GM19023 (cell line): ENCODE data around the gene LMO7.
"Not testable (repeated sequence)": the region's sequence is repeated elsewhere in the genome, so short reads cannot be mapped to it uniquely, and the experiment has no call there.

Source experiments
- ATAC-seq: cut with Tn5 transposase; IDR thresholded peaks from one replicate; pipeline ENCODE4 v1.9.1; 2021; ENCODE audit warnings: mild to moderate bottlenecking, moderate library complexity; ENCODE audit not compliant: unreplicated experiment

Gene LMO7

DNA sequence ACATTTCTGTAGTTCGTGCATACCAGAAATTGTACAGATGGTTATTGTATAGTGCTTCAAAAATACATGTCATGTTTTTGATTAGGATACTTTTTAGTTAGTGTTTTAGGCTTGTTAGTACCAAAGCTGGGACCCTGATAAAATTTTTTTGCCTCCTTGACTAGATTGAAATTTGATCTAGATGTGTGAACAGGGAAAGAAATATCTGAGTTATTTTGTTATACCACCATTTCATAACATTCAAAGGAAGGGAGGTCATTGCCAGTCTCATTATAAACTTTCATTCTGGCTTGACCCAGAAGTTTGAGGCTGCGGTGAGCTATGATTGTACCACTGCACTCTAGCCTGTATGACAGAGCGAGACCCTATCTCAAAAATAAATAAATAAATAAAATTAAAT, 9.0 kb downstream of the LMO7 start:
- ATAC-seq = no peak

DNA sequence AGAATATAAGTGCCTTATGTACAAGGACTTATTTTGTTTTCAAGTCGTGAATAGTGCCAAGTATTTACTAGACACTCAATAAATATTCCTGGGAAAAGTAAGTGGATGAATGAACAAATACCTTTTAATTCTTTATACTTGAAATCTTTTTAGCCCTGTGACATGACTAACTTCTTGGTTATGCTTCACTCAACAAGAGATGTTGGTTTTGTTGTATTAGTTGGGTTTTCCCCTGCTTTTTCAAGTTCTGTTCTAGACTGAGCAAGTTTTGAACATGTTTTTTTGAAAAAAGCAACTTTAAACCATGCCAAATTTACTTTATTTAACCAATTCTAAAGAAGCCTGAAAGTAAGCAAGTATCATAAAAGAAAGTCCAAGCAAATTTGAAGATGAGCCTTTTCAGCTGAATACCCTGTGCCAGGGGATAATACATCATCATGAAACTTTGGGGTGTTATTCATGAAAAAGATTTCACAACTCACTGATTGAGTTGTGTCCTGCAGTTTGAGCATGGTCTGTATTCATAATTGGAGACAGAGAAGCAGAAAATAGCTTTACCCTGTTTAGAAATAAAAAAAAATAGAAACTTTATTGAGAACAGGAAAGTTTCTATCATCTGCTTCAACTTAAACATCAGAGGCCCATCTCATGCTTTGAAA, 11.1 kb downstream of the LMO7 start:
- ATAC-seq = peak; percentile 88

DNA sequence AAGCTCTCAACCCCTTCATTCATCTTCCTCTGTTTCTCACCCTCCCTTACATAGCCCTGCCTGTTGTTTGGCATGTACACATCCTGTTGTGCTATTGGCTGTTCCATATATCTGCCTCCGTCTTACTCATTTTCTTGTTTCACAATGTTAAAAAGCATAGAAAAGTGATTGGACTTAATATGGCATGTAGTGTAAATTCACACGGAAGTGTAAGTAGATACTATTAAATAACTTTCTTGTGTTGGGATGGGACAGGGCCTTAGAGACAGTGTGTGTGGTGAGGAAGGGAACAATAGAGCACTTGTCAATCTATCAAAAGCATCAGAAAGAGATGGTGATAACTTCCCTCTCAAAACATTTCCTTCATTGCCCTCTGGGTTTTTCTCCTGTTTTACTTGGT, 12.3 kb downstream of the LMO7 start:
- no peak for ATAC-seq

DNA sequence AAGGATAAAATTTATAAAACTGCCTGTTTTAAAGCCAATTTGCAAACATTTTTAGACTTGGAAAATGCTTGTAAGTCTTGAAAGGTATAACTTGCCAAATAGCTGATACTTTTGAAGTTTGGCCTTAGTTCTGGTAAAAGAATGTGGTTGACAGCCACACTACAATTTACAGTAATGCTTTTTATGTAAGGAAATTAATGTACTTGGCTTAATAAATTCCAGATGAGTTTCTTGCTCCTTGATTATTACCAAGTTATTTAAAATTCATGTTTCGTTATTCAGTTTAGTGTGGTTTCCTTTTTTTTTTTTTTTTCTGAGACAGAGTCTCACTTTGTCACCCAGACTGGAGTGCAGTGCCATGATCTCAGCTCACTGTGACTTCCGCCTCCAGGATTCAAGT, 14.9 kb downstream of the LMO7 start:
- no peak for ATAC-seq

DNA sequence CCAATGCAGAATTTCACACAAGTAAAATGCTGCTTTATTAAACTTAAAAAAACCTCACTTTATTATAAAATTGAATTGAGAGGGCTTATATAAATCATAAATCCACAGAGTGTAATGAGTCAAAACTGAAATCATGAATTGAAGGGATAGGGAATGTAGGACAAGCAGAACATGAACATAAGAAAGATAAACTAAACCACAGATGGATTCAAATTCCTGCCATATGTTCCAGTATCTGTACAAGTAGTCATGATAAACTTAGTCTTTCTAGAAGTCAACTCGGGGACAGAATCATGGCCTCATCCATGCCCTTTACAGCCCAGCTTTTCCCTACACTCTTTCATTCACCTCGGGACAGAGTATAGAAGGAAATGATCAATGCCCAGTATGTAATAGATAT, 16.6 kb downstream of the LMO7 start:
- ATAC-seq = no peak

DNA sequence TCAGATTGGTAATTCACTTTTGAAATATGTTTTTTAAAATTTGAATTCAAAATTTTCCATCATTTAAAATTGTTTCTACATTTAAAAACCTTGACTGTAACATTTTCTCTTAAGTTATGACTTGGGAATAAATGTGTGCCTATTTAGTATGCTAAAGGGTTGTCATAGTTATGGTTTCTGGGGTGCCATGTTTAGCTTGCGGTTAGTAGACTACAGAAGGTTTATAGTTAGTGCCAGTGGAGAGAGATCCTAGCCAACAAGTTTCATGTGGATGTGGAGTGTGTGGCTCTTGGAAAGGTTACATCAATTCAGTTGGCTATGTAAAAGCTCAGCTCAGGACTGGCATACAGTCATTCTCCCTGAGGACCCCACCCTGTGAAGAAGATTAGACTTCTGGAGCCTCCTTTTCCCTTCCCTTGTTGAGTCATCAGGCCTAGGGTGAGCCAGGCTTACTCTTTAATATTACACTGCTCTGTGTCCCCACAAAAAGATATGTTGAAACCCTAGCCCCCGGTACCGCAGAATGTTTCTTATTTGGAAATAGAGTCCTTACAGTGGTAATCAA, 20.4 kb downstream of the LMO7 start:
- no peak for ATAC-seq

DNA sequence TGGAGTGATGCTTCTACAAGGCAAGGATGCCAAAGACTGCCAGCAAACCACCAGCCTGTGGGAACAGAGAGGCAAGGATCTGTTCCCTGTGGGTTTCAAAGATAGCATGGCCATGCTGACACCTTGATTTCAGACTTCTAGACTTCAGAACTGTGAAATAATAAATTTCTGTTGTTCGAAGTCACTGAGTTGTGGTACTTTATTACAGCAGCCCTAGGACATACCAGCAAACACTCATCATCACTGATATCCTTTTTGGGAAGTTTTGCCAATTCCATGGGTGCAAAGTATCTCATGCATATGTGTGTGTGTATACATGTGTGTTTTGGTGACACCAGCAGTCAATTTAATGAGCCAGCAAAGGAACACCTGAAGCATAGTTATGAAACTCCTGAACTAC, 21.0 kb downstream of the LMO7 start:
- no peak for ATAC-seq

DNA sequence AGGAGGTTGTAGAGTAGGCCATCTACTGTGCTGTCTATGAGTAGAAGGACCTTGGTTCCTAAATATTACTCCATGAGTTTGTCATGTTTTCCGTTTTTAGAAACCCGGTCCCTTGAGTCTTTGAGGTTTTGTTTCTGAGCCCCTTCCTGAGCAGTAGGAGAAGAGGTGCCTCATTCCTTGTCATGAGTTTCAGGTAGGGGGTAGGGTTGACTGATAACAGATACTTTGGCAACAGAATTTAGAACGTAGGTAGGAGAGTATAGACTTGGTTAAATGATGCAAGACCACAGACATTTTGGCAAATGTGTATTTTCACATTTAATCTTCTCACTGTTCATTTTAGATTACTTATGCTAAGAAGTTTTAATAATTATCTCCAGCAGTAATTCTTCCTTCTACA, 24.6 kb downstream of the LMO7 start:
- no peak for ATAC-seq

DNA sequence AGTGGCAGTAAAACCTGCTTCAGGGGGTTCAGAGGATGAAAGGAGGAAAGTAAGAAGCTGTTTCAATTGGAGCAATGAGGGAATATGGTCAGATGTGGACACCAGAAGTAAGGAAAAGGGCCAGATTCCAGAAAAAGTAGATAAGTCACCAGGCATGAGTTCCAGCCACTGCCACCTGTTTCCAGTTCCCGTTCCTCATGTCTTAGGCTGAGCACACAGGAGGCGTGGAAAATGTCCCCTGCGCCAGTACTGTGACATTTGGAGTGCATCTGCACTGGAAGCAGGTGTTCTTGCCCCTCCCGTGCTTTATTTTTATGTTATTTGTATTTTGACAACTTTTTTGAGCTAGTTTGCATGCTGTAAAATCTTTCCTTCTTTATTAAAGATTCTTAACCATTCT, 25.3 kb downstream of the LMO7 start:
- no peak for ATAC-seq

DNA sequence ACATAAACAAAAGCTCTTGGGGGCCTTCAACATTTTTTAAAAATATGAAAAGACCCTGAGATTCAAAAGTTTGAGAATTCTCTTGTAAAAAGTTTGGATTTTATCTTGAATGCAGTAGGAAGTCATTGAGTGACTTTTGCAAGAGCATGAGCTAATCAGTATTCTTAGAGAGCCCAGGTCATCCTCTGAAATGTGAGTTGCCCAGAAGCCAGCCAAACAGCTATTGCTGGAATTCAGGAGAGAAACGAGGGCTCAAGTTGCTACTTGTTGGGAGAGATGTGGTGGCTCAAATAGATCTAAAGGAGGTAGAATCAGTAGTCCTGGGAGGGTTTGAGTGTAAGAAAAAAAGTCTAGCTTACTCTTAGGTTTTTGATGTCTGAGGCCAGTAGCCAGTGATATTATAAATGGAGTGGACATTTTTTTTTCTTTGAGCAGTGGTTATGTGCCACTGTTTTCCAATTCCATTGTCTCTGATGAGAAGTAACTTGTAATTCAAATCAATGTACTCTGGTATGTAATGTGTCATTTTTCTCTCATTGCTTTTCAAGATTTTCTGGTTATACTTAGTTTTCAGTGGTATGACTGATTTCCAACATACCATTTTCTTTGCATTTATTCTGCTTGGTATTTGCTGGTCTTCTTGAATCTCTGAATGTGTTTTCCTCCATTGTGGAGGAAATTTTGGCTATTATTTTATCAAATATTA, 30.7 kb downstream of the LMO7 start:
- ATAC-seq = no peak

DNA sequence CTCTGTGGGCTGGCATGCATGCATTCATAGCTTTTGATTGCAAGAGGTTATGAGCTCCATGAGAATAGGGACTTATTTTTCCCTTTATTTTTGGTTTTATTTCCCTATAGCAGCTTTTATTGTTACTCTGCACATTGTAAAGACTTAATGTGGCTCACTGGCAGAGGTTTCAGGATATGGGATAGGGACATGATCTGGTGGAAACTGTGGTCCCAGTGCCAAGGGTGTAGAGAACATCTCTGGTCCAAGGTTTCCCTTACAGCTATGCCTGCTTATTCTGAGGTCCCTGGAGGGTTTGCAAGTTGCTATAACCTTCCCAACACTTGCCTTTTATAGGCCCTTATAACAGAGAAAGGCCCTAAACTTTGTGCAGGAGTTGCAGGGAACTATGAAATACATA, 33.6 kb downstream of the LMO7 start:
- ATAC-seq = no peak

DNA sequence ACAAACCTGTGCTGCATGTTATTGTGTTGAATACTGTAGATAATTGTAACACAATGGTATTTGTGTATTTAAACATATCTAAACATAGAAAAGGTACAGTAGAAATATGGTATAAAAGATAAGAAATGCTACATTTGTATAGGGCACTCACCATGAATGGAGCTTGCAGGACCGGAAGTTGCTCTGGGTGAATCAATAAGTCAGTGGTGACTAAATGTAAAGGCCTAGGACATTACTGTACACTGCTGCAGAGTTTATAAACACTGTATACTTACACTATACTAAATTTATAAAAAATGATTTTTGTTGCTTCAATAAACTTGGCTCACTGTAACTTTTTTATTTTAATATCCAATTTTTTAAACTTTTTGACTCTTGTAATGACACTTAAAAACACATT, 34.4 kb downstream of the LMO7 start:
- no peak for ATAC-seq

DNA sequence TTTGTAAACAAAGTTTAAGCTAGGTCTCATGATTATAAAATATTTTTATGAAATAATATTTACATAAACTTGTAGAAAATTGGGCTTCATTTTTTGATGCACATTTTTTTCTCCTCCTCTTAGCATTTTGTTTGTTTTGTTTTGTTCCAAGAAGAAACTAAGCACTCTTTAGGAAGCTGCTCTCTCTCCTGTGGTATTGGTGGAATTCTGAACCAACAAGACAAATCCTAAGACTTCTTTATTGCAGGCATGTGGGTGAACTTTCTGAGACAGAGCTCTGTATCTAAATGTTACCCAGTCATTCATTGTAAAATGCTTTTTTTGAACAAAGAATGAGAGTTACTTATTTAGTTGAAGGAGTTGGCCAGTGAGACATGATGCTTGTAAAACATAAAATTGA, 39.3 kb downstream of the LMO7 start:
- ATAC-seq = no peak

DNA sequence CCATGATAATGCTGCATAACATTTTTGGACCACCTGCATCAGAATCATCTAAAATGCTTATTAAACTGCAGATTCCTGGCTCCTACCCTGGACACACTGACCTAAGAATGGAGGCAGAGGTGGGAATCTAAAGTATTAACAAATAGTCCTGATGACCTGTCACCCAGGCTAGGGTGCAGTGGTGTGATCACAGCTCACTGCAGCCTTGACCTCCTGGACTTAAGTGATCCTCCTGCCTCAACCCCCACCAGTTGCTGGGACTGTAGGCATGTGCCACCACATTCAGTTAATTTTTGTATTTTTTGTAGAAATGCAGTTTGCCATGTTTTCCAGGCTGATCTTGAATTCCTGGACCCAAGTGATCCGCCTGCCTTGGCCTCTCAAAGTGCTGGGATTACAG, 43.3 kb downstream of the LMO7 start:
- ATAC-seq = no peak

DNA sequence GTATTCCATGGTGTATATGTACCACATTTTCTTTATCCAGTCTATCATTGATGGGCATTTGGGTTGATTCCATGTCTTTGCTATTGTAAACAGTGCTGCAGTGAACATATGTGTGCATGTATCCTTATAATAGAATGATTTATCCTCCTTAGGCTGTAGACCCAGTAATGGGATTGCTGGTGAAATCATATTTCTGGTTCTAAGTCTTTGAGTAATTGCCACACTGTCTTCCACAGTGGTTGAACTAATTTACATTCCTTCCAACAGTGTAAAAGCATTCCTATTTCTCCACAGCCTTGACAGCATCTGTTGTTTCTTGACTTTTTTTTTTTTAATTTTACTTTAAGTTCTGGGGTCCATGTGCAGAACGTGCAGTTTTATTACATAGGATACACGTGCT, 44.1 kb downstream of the LMO7 start:
- ATAC-seq = not testable (repeated sequence)

DNA sequence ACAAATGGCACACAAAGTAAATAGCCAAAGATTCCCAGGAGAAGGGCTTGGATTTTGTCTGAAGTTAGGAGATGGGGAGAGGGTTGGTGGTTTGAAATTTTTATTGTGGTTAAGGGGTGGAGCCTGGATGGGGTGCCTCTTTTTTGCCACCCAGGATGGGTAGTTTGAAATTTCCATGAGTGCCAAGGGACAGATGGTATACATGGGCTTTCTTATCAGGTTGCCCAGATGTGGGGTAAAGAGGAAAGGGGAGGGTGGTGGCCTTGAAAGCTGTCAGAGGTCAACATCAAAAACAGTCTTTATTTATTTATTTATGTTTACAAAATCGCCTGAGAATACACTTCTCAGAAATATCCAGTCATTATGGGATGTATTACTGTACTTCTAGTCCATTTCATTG, 46.2 kb downstream of the LMO7 start:
- no peak for ATAC-seq

DNA sequence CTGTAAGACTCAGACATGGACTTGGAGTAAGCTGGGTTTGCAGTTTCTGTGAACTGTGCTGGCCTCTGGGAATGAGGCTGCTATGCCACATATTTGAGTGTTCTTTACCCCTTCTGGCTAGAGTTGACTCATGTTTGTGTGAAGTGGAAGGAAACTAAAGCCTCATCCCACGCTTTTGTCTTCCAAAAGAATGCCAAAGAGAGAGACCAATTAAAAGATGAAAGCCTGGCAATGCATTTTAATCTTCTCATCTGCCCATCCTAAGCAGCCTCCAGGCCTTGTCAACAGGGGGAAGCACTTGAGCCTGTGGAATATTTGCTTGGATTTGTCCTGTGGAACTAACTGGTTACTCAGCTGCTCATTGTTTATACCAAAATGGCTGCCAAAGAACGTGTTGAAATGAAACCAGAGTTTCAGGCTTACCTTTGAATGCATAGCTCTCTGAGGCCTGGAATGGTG, 49.1 kb downstream of the LMO7 start:
- ATAC-seq = no peak

DNA sequence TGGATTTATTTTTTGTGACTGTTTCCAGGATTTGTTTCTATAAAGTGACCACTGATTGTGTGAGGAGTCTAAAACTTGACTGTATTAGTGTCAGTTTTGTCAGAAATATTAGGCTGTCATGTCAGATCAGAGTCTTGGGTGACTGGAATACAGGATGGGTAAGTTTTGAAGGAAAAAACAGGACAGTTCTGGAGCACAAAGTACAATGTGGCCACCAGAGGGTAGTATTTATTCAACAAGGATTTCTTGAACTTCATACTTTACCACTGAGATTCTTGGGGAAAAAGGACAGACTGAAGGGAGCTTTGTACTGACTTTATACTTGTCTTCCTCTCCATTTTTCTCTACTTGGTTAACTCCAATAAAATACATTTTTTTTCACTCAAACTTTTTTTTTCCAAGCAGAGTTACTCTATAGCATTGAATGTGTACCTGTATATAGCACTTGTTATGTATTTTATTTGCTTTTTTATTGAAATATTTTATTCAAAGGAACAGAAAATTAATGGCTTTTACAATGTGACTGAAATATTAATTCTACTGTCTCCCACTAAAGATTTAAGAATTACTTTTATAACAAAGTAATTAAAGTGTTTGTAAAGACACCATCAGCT, 51.1 kb downstream of the LMO7 start:
- no peak for ATAC-seq

DNA sequence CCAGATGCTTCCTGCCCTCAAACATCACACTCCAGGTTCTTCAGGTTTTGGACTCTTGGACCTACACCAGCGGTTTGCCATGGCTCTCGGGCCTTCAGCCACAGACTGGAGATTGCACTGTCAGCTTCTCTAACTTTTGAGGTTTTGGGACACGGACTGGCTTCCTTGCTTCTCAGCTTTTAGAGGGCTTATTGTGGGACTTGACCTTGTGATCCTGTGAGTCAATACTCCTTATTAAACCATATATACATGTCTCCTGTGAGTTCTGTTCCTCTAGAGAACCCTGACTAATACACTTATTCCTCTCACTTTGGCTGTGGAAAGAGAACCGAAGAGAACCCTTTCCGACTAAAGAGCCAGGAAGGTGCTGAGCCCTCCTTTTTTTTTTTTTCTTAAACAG, 53.6 kb downstream of the LMO7 start:
- ATAC-seq = no peak

DNA sequence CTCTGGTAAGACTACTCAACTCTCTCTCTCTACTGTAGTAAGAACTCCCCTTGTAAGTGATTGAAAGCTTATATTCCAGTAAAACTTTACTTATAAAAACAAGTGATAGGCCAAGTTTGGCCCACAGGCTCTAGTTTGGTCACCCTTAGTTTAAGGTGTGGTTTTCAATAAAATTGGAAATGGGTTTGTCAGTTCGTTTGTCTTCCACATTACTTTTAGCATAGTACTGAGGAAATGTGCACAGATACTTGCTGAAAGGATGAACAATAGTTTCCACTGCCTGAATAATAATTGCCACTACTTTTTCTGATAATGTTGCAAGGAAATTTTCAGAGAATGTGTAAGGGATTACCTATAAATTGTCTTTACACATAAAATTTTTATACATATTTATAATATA, 54.5 kb downstream of the LMO7 start:
- ATAC-seq = no peak

DNA sequence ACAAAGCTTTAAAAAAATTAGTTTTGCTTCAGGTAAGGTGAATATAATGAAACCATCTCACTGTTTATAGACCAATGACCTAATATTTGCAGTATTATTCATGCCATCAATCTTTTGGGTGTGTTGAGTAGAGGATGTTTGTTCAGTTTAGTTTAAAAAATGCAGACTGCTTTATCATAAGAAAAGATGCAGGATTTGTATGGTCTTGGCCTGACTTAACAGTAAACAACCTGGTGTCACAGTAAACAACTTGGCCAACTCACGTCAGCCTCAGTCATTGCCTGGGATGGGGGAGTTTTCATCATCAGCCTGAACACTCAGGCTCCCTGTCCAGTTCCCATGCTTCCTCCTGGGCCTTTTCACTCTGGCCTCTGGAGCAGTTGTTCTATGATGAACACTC, 55.1 kb downstream of the LMO7 start:
- no peak for ATAC-seq

DNA sequence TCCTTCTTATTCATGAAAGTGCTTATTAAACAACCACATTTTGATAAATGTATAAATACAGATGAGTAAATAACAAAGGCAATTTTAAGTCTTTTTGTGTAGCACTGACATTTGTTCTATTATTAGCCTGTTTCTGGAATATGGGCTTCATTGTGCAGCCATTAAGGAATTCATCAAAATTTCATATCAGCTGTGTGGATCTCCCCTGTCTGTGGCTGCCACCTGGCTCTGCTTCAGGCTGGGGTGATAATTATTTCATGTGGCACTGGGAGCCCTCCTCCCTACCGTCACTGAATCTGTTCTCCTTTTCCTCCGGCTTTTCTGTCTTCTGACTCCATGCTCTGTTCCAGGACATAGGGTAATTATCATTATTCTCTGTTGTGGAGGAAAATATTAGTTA, 57.1 kb downstream of the LMO7 start:
- ATAC-seq = no peak
